HCT116 (cell line): Measurements from ENCODE around the gene GRM6. TPM values are rescaled to one million over a fixed set of nuclear protein-coding genes. Genes with fewer than 3 reads are reported as not detected.

Source experiments
- ATAC-seq: fragments of 200-7000 bp; cut with Tn5 transposase; 2 replicates; pipeline ENCODE4 v1.9.1; 2020; ENCODE audit warnings: mild to moderate bottlenecking, moderate library complexity
- Bru-seq: library from RNA; stranded (reverse); fragments of 400-500 nt; gene quantifications from one replicate; lab custom pipeline; 2021; lab: Mats Ljungman, UMichigan
- BruChase-seq, 2 experiments: library from RNA; stranded (reverse); fragments of 400-500 nt; gene quantifications; one replicate each; lab custom pipeline; 2021; lab: Mats Ljungman, UMichigan
- BruUV-seq: library from RNA; stranded (reverse); fragments of 400-500 nt; replicated peaks from 2 replicates; lab custom pipeline; 2021; lab: Mats Ljungman, UMichigan
- CTCF ChIA-PET: fragments of 300-600 bp; sonication (Branson Sonifier 250); formaldehyde crosslinking; loops from one replicate; lab custom pipeline; 2021; ENCODE audit warnings: antibody characterized with exemption; lab: Charles Lee
- POLR2A ChIA-PET: fragments of 300-600, 350-600 bp; sonication (Branson Sonifier 250); formaldehyde crosslinking; loops from one replicate; lab custom pipeline; 2021; ENCODE audit warnings: antibody characterized with exemption; lab: Charles Lee
- RAD21 ChIA-PET, 2 experiments: fragments of 300-600 bp; sonication (Branson Sonifier 250); formaldehyde crosslinking; loops; one replicate each; lab custom pipeline; 2023; ENCODE audit warnings: low total read pairs in 2 of 2; ENCODE audit not compliant: uncharacterized antibody in 2 of 2, unreplicated experiment in 2 of 2, low non-redundant PET in 1 of 2; lab: Charles Lee
- DNase-seq: peaks from one replicate; pipeline ENCODE4 v3.0.0-alpha.2; 2010; ENCODE audit warnings: low read depth, low spot score
- H2AFZ ChIP-seq: fragments of 200-600 bp; shearing (Covaris generic), sonication (generic); 2 replicates; pipeline ENCODE4 v1.6.1; 2017; ENCODE audit warnings: low read depth, mixed run types, mixed read lengths, antibody characterized with exemption, low read length; ENCODE audit not compliant: poor library complexity, severe bottlenecking
- H3K27ac ChIP-seq: 2 replicates; pipeline ENCODE4 v1.5.1; 2012; ENCODE audit warnings: low read depth, low read length
- H3K27me3 ChIP-seq: fragments of 200-600 bp; sonication (generic); 2 replicates; pipeline ENCODE4 v1.6.1; 2016; ENCODE audit warnings: mixed run types, low read length, mixed read lengths; ENCODE audit not compliant: insufficient read depth
- H3K36me3 ChIP-seq, 2 experiments: fragments of 200-500 bp in 1 of 2; fragments of 200-600 bp in 1 of 2; sonication (Bioruptor generic) in 1 of 2; sonication (generic) in 1 of 2; 2 replicates each; pipeline versions ENCODE4 v1.5.1 to v1.6.1; 2014 to 2016; ENCODE audit warnings: low read length in 2 of 2, inconsistent platforms in 1 of 2, mixed read lengths in 1 of 2, mixed run types in 1 of 2; ENCODE audit not compliant: insufficient read depth in 2 of 2, control insufficient read depth in 1 of 2
- H3K4me1 ChIP-seq, 2 experiments: fragments of 200-600 bp in 1 of 2; sonication (generic) in 1 of 2; 2 replicates each; pipeline versions ENCODE4 v1.5.1 to v1.6.1; 2012 to 2017; ENCODE audit warnings: low read length in 2 of 2, inconsistent platforms in 1 of 2, mild to moderate bottlenecking in 1 of 2, mixed read lengths in 1 of 2, mixed run types in 1 of 2, moderate library complexity in 1 of 2; ENCODE audit not compliant: insufficient read depth in 2 of 2, control insufficient read depth in 1 of 2
- H3K4me2 ChIP-seq: fragments of 200-600 bp; sonication (generic); 2 replicates; pipeline ENCODE4 v1.6.1; 2017; ENCODE audit warnings: mixed run types, low read length, mixed read lengths
- H3K4me3 ChIP-seq, 2 experiments: fragments of 200-600 bp in 1 of 2; sonication (generic) in 1 of 2; replicated peaks in 1 of 2; 2 replicates each; pipeline ENCODE4 v1.5.1; 2011 to 2016; ENCODE audit warnings: low read length in 2 of 2, control low read depth in 1 of 2, low read depth in 1 of 2, mild to moderate bottlenecking in 1 of 2, mixed read lengths in 1 of 2, mixed run types in 1 of 2
- H3K79me2 ChIP-seq: fragments of 200-600 bp; sonication (generic); 2 replicates; pipeline ENCODE4 v1.6.1; 2017; ENCODE audit warnings: mild to moderate bottlenecking, mixed run types, low read length, moderate library complexity, mixed read lengths; ENCODE audit not compliant: insufficient read depth
- H3K9ac ChIP-seq: fragments of 200-600 bp; sonication (generic); 2 replicates; pipeline ENCODE4 v1.6.1; 2016; ENCODE audit warnings: low read length, mixed read lengths
- H3K9me2 ChIP-seq: fragments of 200-600 bp; sonication (generic), shearing (Covaris generic); 2 replicates; pipeline ENCODE4 v1.6.1; 2017; ENCODE audit warnings: mixed run types, mild to moderate bottlenecking, moderate library complexity; ENCODE audit not compliant: insufficient read depth
- H3K9me3 ChIP-seq, 2 experiments: fragments of 200-500 bp in 1 of 2; fragments of 200-600 bp in 1 of 2; sonication (Bioruptor generic) in 1 of 2; sonication (generic) in 1 of 2; 2 replicates each; pipeline ENCODE4 v1.6.1; 2014 to 2017; ENCODE audit warnings: low read length in 2 of 2, mixed read lengths in 2 of 2, inconsistent platforms in 1 of 2, low read depth in 1 of 2, mild to moderate bottlenecking in 1 of 2, mixed run types in 1 of 2, moderate library complexity in 1 of 2; ENCODE audit not compliant: control insufficient read depth in 1 of 2, insufficient read depth in 1 of 2
- H4K20me1 ChIP-seq: fragments of 200-600 bp; sonication (generic), shearing (Covaris generic); 2 replicates; pipeline ENCODE4 v1.6.1; 2017; ENCODE audit warnings: mixed run types, mild to moderate bottlenecking, moderate library complexity; ENCODE audit not compliant: insufficient read depth
- ATF3 ChIP-seq: IDR thresholded peaks from 2 replicates; pipeline ENCODE4 v1.6.1; 2012
- CTCF ChIP-seq, 3 experiments: fragments of 200-600 bp in 1 of 3; sonication (generic) in 1 of 3; IDR thresholded peaks in 2 of 3; conservative IDR thresholded peaks in 1 of 3; 2 replicates each; pipeline ENCODE4 v1.5.1; 2012 to 2017; ENCODE audit warnings: low read depth in 2 of 3, low read length in 2 of 3, antibody characterized with exemption in 1 of 3, borderline replicate concordance in 1 of 3, control low read depth in 1 of 3, mild to moderate bottlenecking in 1 of 3, mixed read lengths in 1 of 3, mixed run types in 1 of 3, moderate library complexity in 1 of 3; ENCODE audit not compliant: insufficient read depth in 1 of 3
- ELF1 ChIP-seq: IDR thresholded peaks from 2 replicates; pipeline ENCODE4 v1.6.1; 2012; ENCODE audit warnings: low read depth, borderline replicate concordance
- EZH2phosphoT487 ChIP-seq: fragments of 200-600 bp; IDR thresholded peaks from 2 replicates; pipeline ENCODE4 v1.6.1; 2018; ENCODE audit warnings: antibody characterized with exemption, borderline replicate concordance
- FOSL1 ChIP-seq: IDR thresholded peaks from 2 replicates; pipeline ENCODE4 v1.6.1; 2012; ENCODE audit warnings: low read depth
- JUND ChIP-seq: IDR thresholded peaks from 2 replicates; pipeline ENCODE4 v1.6.1; 2012
- POLR2AphosphoS5 ChIP-seq: IDR thresholded peaks from 2 replicates; pipeline ENCODE4 v1.6.1; 2011; ENCODE audit warnings: mild to moderate bottlenecking, low read depth, low read length, moderate library complexity
- SP1 ChIP-seq: IDR thresholded peaks from 2 replicates; pipeline ENCODE4 v1.6.1; 2012; ENCODE audit warnings: low read depth
- SRF ChIP-seq: IDR thresholded peaks from 2 replicates; pipeline ENCODE4 v1.6.1; 2012; ENCODE audit warnings: low read depth
- TCF7L2 ChIP-seq: IDR thresholded peaks from 2 replicates; pipeline ENCODE4 v1.7.0; 2011; ENCODE audit warnings: borderline replicate concordance, inconsistent platforms; ENCODE audit not compliant: insufficient read depth, insufficient read length; ENCODE audit errors: extremely low read depth
- YY1 ChIP-seq: IDR thresholded peaks from 2 replicates; pipeline ENCODE4 v1.6.1; 2011; ENCODE audit warnings: low read length, low read depth, moderate library complexity, mild to moderate bottlenecking; ENCODE audit not compliant: insufficient replicate concordance; ENCODE audit errors: extremely low read depth
- ZBTB33 ChIP-seq: IDR thresholded peaks from 2 replicates; pipeline ENCODE4 v1.6.1; 2011; ENCODE audit warnings: mild to moderate bottlenecking, low read length, moderate library complexity; ENCODE audit not compliant: insufficient replicate concordance; ENCODE audit errors: extremely low read depth
- intact Hi-C: fragments of 100-400 bp; cut with micrococcal nuclease; formaldehyde crosslinking; loops from 2 replicates; pipeline ENCODE4 v1.10.0; 2022
- long read RNA-seq: library from polyadenylated mRNA; unstranded; transcript quantifications from one replicate; pipeline ENCODE4 v2.0.0, GENCODE V29; 2021; ENCODE audit not compliant: unreplicated experiment
- polyA plus RNA-seq: library from polyadenylated mRNA; unstranded; fragments of >200 nt; gene quantifications from 2 replicates; pipeline ENCODE4 v1.2.1, GENCODE V29; 2012; ENCODE audit warnings: missing spikeins
- total RNA-seq: library from RNA; stranded (reverse); gene quantifications from one replicate; pipeline ENCODE4 v1.2.1, GENCODE V29; 2021; ENCODE audit not compliant: unreplicated experiment

GRM6 gene
- total RNA-seq (not detected), Bru-seq, nascent RNA (not detected), BruChase-seq, experiment 1, labeled RNA remaining after a 6-hour chase (not detected), BruChase-seq, experiment 2, labeled RNA remaining after a 2-hour chase (not detected)
- not detected in 2 replicates for polyA plus RNA-seq
- long read RNA-seq = 0 reads

- Histone ChIP-seq H2AFZ (no peak within 1 kb of the TSS), H3K9ac (no peak within 1 kb of the TSS), H3K9me2 (no peaks in the 10 kb centered on the region), H3K79me2 (no peaks in the 10 kb centered on the region), H3K9me3 (no peaks in the 10 kb centered on the region; a peak in 2 of 4 replicates), H3K4me3 (no peak within 1 kb of the TSS), H4K20me1 (no peaks in the 10 kb centered on the region), H3K36me3 (no peaks in the 10 kb centered on the region), H3K27me3 (no peaks in the 10 kb centered on the region), H3K27ac (no peak within 1 kb of the TSS), H3K4me2 (no peak within 1 kb of the TSS), H3K4me1 (no peaks in the 10 kb centered on the region)
- BruUV-seq = no TSS peak
- CTCF ChIA-PET = no interaction called here
- intact Hi-C loops = no loop called here
- TF ChIP-seq YY1 = no peak
- no peak for TF ChIP-seq FOSL1
- TF ChIP-seq POLR2AphosphoS5 = no peak
- no peak for TF ChIP-seq CTCF (IDR thresholded peaks at IDR 0.05 in 2 of 3, conservative IDR thresholded peaks at IDR 0.05 in 1 of 3; ENCODE audit: borderline replicate concordance in 1 of 3, insufficient read depth in 1 of 3, low read depth in 2 of 3, low read length in 2 of 3)
- no peak for TF ChIP-seq ATF3
- TF ChIP-seq TCF7L2 = no peak
- no peak for TF ChIP-seq SP1
- no peak for TF ChIP-seq ZBTB33
- TF ChIP-seq JUND = no peak
- no peak for TF ChIP-seq ELF1
- no peak for TF ChIP-seq SRF
- TF ChIP-seq EZH2phosphoT487 = no peak
- no peak for DNase-seq
- RAD21 ChIA-PET = no interaction called here
- POLR2A ChIA-PET = no interaction called here
- ATAC-seq = no peak
Observed at GRCh38 chr5:178994580-178995340, at the start of gene GRM6. Gene GRM6 (minus strand): TSS chr5:178995320. CDS start chr5:178994944, 376 bp downstream.
